Superior temporal gyrus (tissue), 1 donor: ENCODE measurements around the gene ME3.
"Not testable (repeated sequence)": the region's sequence is repeated elsewhere in the genome, so short reads cannot be mapped to it uniquely, and the experiment has no call there.

ENCODE experiments used
- DNase-seq: peaks from one replicate; pipeline ENCODE4 v3.0.0-alpha.2; 2016; ENCODE audit errors: extremely low spot score

The ME3 gene

GRCh38 chr11:86559311-86559945, 113.0 kb downstream of the ME3 start:
- DNase-seq, result no peak

- DNase-seq, result no peak
Measured at GRCh38 chr11:86558841-86559240, 113.6 kb downstream of the ME3 start.

GRCh38 chr11:86558207-86558606, 114.2 kb downstream of the ME3 start:
- no peak for DNase-seq

GRCh38 chr11:86555866-86556265, 116.5 kb downstream of the ME3 start:
- no peak for DNase-seq

- DNase-seq, result peak; percentile 38
Measured at GRCh38 chr11:86555401-86555800, 117.0 kb downstream of the ME3 start.

GRCh38 chr11:86553265-86553664, 119.2 kb downstream of the ME3 start:
- no peak for DNase-seq

- DNase-seq, result no peak
Measured at GRCh38 chr11:86551288-86552092, 120.9 kb downstream of the ME3 start.

GRCh38 chr11:86550757-86551156, 121.7 kb downstream of the ME3 start:
- no peak for DNase-seq

GRCh38 chr11:86548271-86548917, 124.0 kb downstream of the ME3 start:
- no peak for DNase-seq

GRCh38 chr11:86547727-86548126, 124.7 kb downstream of the ME3 start:
- no peak for DNase-seq

- DNase-seq, result not testable (repeated sequence)
Measured at GRCh38 chr11:86541299-86541698, 131.1 kb downstream of the ME3 start.

- DNase-seq, result no peak
Measured at GRCh38 chr11:86538223-86538548, 134.2 kb downstream of the ME3 start.

GRCh38 chr11:86537541-86538222, 134.7 kb downstream of the ME3 start:
- no peak for DNase-seq

- no peak for DNase-seq
Measured at GRCh38 chr11:86535773-86536172, 136.6 kb downstream of the ME3 start.

GRCh38 chr11:86524620-86525352, 147.6 kb downstream of the ME3 start:
- no peak for DNase-seq

- no peak for DNase-seq
Measured at GRCh38 chr11:86523738-86524619, 148.4 kb downstream of the ME3 start.

- not testable (repeated sequence) for DNase-seq
Measured at GRCh38 chr11:86522512-86522911, 149.9 kb downstream of the ME3 start.

GRCh38 chr11:86519064-86519911, 153.1 kb downstream of the ME3 start:
- peak; percentile 59 for DNase-seq

- DNase-seq, result no peak
Measured at GRCh38 chr11:86518211-86518610, 154.2 kb downstream of the ME3 start.

- DNase-seq, result no peak
Measured at GRCh38 chr11:86517557-86517956, 154.9 kb downstream of the ME3 start.
